Measurements from ENCODE around the gene GRID2. TPM values are rescaled to one million over a fixed set of nuclear protein-coding genes. Genes with fewer than 3 reads are reported as not detected.

The GRID2 gene
- polyA plus RNA-seq, 1 donor (not counting 4 experiments of a cell fraction or from before 2014, with no cell fraction given): not detected

DNA sequence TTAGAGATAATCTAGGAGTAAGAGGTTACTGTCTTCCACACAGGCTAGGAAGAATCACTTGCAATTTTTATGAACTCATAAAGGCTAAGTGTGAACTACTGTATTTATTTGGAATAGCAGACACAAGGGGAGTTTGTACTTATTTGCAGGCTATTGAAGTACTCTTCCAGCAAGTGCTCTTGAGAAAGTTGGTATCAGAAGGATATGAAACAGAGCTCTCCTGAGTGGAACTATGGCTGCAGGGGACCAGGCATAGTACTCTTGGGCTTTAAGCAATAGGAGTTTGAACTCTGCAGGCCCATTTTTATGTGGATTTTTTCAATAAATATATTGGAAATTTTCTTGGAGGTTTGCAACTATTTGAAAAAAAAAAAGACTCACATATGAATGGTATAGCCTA, 768.5 kb downstream of the GRID2 start:
- Histone ChIP-seq H3K36me3 (ENCODE audit: control insufficient read depth in 2 of 2, extremely low read depth in 1 of 2, insufficient read depth in 2 of 2, low read length in 2 of 2) (no peaks in the 10 kb centered on the region), H2AFZ (ENCODE audit: control insufficient read depth, low read length) (no peak overlapping the region), H3K4me3 (ENCODE audit: control insufficient read depth in 2 of 3, extremely low read depth in 1 of 3, insufficient read depth in 2 of 3, low read depth in 1 of 3, low read length in 3 of 3) (no peak overlapping the region), H3K4me2 (ENCODE audit: control insufficient read depth, extremely low read depth, insufficient read depth, low read depth, low read length) (no peak overlapping the region), H3K9ac (ENCODE audit: control insufficient read depth, extremely low read depth, insufficient read depth, low read length) (no peak overlapping the region), H3K9me1 (ENCODE audit: control insufficient read depth, extremely low read depth, insufficient read depth, low read length) (no peaks in the 10 kb centered on the region), H3K79me2 (ENCODE audit: control insufficient read depth, insufficient read depth, low read length) (no peaks in the 10 kb centered on the region), H3K4me1 (ENCODE audit: control insufficient read depth, extremely low read depth, insufficient read depth, low read length) (no peaks in the 10 kb centered on the region), H3K27ac (ENCODE audit: control insufficient read depth, insufficient read depth, low read length) (no peak overlapping the region), H4K20me1 (ENCODE audit: control insufficient read depth, extremely low read depth, insufficient read depth, low read length) (no peaks in the 10 kb centered on the region), H3K9me3 (ENCODE audit: control insufficient read depth, low read depth, low read length) (no peaks in the 10 kb centered on the region), H3K27me3 (ENCODE audit: control insufficient read depth, extremely low read depth, insufficient read depth, low read length) (no peaks in the 10 kb centered on the region)
- no peak for TF ChIP-seq CTCF (optimal IDR thresholded peaks at IDR 0.05 in 1 of 3, IDR thresholded peaks at IDR 0.05 in 1 of 3, conservative IDR thresholded peaks at IDR 0.05 in 1 of 3; ENCODE audit: extremely low read depth in 1 of 3, insufficient read depth in 2 of 3, low read length in 3 of 3)
- no peak for TF ChIP-seq EZH2 (IDR thresholded peaks at IDR 0.05; ENCODE audit: low read length)
- FAIRE-seq (no peak), DNase-seq (ENCODE audit: low read depth, low spot score) (no peak)
- dilution Hi-C loops (cut with MboI; ENCODE audit: extremely low pct_ligation_motif_present, low sequenced_read_pairs): no loop called here

GRCh38 chr4:93080316-93080715, 776.5 kb downstream of the GRID2 start:
- no peaks in the 10 kb centered on the region for H4K20me1 ChIP-seq (ENCODE audit: control insufficient read depth, extremely low read depth, insufficient read depth, low read length)
- no peaks in the 10 kb centered on the region for H3K9me3 ChIP-seq (ENCODE audit: control insufficient read depth, low read depth, low read length)
- TF ChIP-seq EZH2 (IDR thresholded peaks at IDR 0.05; ENCODE audit: low read length): no peak
- TF ChIP-seq CTCF (optimal IDR thresholded peaks at IDR 0.05 in 1 of 3, IDR thresholded peaks at IDR 0.05 in 1 of 3, conservative IDR thresholded peaks at IDR 0.05 in 1 of 3; ENCODE audit: extremely low read depth in 1 of 3, insufficient read depth in 2 of 3, low read length in 3 of 3): no peak
- no peaks in the 10 kb centered on the region for H3K79me2 ChIP-seq (ENCODE audit: control insufficient read depth, insufficient read depth, low read length)
- no peaks in the 10 kb centered on the region for H3K4me1 ChIP-seq (ENCODE audit: control insufficient read depth, extremely low read depth, insufficient read depth, low read length)
- H3K9me1 ChIP-seq (ENCODE audit: control insufficient read depth, extremely low read depth, insufficient read depth, low read length): no peaks in the 10 kb centered on the region
- H3K36me3 ChIP-seq (ENCODE audit: control insufficient read depth in 2 of 2, extremely low read depth in 1 of 2, insufficient read depth in 2 of 2, low read length in 2 of 2): no peaks in the 10 kb centered on the region
- DNase-seq (ENCODE audit: low read depth, low spot score): no peak
- no peak overlapping the region for H3K9ac ChIP-seq (ENCODE audit: control insufficient read depth, extremely low read depth, insufficient read depth, low read length)
- H3K27me3 ChIP-seq (ENCODE audit: control insufficient read depth, extremely low read depth, insufficient read depth, low read length): no peaks in the 10 kb centered on the region
- dilution Hi-C loops (cut with MboI; ENCODE audit: extremely low pct_ligation_motif_present, low sequenced_read_pairs): no loop called here
- H3K4me2 ChIP-seq (ENCODE audit: control insufficient read depth, extremely low read depth, insufficient read depth, low read depth, low read length): no peak overlapping the region
- FAIRE-seq: no peak
- H3K4me3 ChIP-seq (ENCODE audit: control insufficient read depth in 2 of 3, extremely low read depth in 1 of 3, insufficient read depth in 2 of 3, low read depth in 1 of 3, low read length in 3 of 3): no peak overlapping the region
- no peak overlapping the region for H3K27ac ChIP-seq (ENCODE audit: control insufficient read depth, insufficient read depth, low read length)
- H2AFZ ChIP-seq (ENCODE audit: control insufficient read depth, low read length): no peak overlapping the region
